CD4-positive, alpha-beta T cell treated with Interleukin-17A for 4 hours (primary cell): ENCODE results near the gene MAP4K5.
"Not testable (repeated sequence)": the region's sequence is repeated elsewhere in the genome, so short reads cannot be mapped to it uniquely, and the experiment has no call there.

Experiments used
- DNase-seq: peaks from one replicate; pipeline ENCODE4 v3.0.0-alpha.2; 2020; ENCODE audit warnings: mixed read lengths

Gene MAP4K5

DNA sequence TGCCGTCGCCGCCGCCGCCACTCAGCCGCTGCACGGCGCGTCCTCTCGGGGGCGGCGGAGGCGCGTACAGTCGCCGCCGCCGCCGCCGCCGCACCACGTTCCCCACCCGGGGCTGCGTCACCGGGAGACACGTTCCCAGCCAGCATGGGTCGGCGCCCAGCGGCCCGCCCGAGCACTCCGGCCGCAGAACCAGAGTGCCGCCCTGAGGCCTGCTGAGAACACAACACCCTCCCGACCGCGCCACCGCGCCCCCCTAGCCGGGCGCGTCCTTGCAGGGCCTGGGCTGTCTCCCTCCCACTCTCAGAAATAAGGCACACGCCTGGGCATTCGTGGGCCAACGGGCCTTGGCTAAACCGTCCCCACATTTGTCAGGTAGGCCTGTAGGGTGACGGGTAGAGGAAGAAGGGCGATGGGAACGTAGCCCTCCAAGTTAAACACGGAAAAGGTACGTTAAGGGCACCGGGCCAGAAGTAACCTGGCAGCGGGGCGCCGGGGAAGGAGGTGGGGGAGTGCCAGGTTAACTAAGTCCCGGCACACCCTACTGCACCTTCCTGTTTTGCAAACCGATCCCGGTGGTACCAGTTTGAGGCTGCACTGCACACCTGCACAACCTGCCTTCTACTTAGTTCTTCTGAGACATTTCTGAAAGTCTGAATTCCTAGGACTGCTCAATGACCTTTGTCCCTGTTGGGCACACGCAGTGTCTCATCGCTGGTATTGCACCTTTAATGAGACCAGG is at the start of gene MAP4K5:
TSS of gene MAP4K5 (minus strand) at position 68 of the 739 bp plus-strand sequence. CDS start 520 bp downstream, outside the sequence.
- DNase-seq, result peak; percentile 93

DNA sequence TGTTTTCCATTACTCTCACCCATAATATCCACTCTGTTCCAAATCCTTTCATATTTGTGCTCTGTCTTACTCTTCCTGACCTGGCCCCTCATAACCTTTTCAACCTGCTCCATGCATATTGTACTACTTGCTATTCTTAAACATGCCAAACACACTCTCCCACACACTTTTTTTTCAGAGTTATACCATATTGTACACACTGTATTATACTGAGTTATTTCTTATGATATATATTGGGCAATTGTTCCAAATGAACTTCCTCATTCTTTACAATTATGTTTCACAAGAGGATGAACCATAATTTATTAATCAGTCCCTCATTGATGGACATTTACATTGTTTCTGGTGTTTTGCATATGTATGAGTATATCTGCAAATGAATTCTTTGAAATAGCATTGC is 46.1 kb upstream of the MAP4K5 start:
- DNase-seq, result no peak

DNA sequence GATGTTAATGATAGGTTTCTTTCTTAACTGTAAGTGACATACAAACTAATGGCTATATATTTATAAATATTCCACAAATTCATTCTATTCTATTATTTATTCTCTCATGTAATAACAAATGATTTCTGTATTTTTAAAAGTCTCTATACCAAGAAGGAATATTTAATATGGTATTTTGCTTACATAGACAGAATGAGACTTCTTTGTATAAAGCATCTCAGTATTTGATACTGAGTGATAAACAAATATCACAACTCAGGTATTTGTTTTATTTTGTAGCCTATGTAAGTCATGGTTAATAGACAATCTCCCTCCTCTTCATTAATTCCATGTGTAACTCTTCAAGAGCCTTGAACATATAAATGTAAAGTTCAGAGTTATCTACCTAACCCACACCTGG is 45.6 kb upstream of the MAP4K5 start:
- no peak for DNase-seq

DNA sequence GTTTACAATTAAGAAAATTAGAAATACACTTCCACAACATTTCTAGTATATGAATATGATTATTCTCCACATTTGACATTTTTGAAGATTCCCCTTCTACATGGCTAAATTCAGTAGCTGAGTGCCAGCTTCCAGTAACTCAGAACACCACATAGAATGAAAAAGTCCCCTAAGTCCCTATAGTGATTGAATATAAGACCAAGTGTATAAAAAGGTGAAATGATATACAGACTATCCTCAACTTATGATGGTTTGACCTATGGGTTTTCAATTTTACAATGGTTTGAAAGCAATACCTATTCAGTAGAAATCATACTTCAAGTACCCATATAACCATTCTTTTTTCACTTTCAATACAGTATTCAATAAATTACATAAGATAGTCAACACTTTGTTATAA is 43.4 kb upstream of the MAP4K5 start:
- no peak for DNase-seq

DNA sequence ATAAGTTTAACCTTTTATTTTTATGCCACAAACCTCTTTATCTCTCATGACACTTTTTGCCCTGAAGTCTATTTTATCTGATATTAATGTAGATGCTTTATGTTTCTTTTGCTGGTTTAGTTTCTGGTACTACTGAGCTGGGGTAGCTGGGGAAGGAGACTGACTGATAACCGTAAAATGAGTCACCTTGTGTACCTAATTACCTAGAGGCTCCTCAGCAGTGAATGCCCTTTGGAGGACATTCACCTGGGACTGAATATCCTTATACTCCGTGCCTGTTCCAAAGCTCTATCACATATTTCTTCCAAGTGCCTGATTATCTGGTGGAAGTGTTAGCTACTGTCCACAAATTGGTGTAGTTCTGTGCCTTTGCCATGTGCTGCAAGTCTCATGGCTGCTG is 41.5 kb upstream of the MAP4K5 start:
- DNase-seq, result no peak

DNA sequence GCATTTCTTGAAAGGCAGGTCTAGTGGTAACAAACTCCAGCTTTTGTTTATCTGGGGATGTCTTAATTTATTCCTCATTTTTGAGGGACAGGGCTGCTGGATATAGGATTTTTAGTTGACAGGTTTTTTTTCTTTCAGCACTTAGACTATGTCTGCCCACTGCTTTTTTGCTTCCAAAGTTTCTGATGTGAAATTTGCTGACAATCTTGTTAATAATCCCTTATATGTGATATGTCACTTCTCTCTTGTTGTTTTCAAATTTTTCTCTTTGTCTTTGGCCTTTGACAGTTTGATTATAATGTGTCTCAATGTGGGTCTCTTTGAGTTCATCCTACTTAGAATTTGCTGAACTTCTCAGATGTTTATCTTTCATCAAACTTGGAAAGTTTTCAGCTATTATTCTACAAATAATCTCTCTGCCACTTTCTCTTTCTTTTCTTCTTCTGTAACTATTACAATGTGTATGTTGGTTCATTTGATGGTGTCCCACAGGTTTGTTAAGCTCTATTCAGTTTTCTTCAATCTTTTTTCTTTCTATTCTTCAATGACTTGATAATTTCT is 37.4 kb upstream of the MAP4K5 start:
- no peak for DNase-seq

DNA sequence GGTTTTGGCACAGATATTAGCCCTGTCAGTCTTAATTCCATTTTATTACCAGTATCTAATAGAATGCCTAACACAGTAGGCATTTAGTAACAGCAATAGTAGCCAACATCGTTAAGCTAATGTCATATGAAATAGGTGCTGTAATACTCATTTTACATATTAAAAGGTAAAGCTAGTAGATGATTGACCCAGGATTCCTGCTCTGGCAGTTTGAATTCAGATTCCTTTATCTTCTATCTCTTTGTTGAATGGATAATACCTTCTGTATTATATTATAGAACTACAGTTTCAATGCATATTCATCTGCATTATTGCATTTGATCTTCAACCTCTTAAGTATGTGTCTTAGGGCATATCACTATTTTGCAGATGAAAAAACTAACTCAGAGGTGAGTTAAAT is 30.5 kb upstream of the MAP4K5 start:
- DNase-seq, result no peak

DNA sequence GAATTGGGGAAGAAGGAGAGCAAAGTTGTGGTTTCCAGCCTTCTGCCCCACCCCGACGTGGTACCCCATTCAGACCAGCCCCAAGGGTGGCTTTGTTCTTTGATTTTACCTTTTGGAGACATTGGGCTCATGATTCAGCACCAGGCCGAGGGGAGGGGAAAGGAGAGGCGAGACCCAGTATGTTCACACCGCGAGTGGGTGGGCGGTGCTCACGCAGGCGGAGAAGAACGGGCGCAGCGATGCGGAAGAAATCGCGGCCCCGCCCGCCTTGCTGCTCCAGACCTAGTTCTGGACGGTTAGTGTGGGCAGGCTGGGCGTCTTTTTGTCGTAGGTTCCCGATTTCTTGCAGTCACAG is 28.5 kb upstream of the MAP4K5 start:
- DNase-seq, result peak; percentile 60

DNA sequence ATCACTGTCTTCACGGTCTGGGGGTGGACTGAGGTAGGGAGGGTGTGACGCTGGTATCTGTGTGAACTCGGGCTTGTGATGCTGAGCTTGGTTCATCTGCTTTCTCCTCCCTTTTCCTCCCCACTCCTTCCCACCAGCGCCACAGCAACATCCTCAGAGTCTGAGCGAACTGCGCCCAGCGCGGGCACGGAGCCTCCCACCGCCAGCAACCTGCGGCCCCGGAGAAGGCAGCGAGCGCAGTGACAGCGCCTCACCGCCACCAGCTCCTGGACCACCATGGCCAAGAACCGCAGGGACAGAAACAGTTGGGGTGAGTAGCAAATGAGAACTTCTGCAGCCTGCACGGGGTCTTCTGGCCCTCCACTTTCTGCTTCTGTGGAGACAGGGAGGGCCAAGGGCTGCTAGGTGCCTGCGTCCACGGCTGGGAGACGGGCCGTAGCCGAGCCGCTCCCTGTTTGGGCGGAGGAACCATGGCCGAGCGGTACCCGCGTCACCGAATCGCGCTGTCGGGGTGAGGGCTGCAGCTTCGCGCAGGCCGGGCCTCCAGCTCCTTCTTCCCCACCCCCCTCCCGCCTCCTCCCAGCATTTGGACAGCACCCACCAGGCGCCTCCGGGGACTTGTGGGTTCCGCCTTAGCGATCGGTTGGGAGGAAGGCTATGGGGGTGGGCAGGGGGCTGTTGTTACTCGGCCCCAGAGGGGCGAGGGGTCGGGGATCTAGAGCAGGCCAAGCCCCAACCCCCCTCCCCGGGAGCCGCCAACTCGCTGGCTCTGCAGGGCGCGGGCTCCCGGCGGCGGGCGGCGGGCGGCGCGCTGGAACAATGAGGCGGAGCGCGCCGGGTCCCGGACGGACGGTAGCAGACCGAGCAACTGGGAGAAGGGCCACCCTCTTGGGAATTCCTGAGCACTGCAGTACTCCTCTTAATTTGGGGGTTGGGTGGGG is 27.9 kb upstream of the MAP4K5 start, which contains the start of gene ATL1:
TSS of gene ATL1 (plus strand) at position 156 of the 941 bp plus-strand sequence. CDS start at position 277, 121 bp downstream.
- DNase-seq, result peak; percentile 53

DNA sequence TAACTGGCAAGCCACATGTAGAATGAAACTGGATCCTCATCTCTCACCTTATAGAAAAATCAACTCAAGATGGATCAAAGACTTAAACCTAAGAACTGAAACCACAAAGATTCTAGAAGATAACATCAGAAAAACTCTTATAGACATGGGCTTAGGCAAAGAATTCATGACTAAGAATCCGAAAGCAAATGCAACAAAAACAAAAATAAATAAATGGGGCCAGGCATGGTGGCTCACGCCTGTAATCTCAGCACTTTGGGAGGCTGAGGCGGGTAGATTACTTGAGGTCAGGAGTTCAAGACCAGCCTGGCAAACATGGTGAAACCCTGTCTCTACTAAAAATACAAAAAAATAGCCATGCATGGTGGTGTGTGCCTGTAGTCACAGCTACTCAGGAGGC is 20.4 kb upstream of the MAP4K5 start:
- DNase-seq, result not testable (repeated sequence)

DNA sequence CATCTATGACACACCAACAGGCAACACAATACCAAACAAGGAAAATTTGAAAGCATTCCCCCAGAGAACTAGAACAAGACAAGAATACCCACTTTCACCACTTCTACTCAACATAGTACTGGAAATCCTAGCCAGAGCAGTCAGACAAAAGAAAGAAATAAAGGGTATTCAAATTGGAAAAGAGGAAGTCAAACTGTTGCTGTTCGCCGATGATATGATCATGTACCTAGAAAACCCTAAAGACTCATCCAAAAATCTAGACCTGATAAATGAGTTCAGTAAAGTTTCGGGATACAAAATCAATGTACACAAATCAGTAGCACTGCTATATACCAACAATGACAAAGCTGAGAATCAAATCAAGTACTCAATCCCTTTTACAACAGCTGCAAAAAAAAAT is 19.5 kb upstream of the MAP4K5 start:
- DNase-seq, result no peak

DNA sequence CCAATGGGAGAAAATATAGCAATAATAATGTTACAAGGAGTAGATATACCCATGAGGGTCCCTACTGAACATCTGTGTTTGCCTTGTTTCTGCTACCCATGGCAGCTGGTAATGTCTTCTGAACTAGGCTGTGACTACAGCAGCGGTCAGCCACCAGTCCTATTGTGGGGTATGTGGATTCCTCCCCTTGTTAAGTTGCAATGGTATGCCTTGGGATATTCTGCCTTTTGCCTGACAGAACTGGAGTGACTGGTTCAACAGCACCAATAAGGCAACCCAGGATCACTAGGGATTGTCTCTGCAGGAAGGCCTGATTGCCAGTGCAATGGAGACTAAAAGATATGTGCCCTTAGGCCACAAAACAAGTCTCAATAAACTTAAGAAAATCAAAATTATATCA is 17.9 kb upstream of the MAP4K5 start:
- no peak for DNase-seq

DNA sequence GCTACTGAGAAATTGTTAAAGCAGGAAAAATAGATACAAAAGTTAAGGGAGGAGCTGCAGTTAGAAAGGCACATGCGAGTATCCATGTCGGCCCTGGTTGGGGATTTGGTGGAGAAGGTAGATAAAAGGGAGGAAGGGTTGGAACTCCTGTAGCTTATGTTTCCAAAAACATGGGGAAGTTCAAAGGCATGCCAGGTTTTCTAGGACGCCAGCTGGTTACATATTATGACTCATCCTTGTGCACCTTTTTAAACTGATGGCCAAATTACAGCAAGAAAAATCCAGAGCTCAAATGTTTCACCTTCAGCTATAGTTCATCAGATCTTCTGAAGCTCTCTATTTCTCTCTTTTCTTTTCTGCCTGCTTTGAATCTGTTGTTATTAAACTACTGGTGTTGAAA is 13.2 kb upstream of the MAP4K5 start:
- DNase-seq, result no peak

DNA sequence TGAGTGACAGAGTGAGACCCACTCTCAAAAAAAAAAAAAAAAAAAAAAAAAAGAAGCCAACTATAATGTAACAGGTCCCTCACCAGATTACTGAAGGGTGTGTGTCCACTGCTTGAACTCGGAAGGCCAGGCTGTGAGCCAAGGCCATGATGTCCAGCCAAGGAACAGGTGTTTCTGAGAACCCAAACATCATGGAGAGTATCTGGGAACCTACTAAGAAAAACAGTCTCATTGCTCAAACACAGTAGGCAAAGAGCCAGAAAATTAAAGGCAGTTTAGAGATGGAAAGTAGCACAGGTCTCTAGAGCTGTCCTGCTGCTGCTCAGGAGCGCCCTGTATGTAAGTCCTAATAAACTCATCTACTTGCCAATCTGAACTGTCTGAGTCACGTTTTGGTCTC is 12.5 kb upstream of the MAP4K5 start:
- no peak for DNase-seq

DNA sequence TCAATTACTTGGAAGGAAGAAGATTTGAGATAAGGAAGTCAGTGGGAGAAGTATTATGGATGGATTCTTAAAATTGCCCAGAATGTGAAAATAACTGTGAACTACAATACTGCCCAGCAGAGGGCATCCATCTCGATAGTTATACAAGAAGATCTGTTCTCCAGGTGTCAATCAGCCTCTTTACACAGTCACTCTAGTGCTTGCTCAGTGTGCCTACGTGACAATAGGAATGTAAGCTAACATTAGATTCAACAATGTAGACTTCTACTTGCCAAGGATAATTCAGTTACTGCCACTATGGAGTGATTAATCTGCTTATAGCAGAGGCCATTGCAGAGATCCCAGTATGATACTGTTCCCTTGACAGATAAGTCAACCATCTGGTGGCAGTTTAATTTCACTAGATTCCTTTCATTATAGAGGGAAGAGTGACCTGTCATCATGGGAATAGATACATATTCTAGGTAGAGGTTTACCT is 10.6 kb upstream of the MAP4K5 start:
- DNase-seq, result peak; percentile 55

DNA sequence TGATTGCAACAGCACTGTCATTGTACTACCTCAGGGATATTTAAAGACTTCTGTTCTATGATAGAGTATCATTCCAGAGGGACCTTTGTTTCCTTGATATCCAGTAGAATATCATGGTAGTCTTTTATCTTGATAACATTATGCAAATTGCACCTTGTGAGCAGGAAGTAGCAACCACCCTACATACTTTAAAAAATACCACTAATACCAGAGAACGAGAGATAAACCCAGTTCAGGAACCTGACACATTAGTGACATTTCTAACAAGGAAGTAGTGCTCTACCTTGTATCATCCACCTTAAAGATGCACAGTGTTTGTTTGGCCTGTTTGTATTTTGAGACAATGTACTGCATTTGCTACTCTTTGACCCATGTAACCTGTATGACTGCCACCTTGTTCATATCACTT is 8.8 kb upstream of the MAP4K5 start:
- DNase-seq, result no peak

DNA sequence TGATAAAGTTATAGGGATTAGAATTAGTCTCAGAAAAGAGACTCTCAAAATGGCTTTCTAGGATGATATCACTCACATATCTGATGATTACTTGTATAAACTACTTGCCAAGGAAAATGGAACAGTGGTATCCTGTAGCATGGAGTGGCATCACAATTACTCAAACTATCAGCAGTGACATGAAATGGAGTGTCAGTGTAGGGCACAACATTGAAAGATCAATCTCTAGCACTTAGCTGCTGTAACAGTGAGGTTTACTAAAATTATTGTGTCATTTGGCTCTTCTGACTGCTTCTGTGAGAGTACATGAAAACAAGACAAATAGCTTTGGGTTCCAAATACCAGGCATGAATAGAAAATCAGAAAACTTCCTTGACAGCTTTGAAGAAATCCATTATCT is 6.7 kb upstream of the MAP4K5 start:
- DNase-seq, result no peak

DNA sequence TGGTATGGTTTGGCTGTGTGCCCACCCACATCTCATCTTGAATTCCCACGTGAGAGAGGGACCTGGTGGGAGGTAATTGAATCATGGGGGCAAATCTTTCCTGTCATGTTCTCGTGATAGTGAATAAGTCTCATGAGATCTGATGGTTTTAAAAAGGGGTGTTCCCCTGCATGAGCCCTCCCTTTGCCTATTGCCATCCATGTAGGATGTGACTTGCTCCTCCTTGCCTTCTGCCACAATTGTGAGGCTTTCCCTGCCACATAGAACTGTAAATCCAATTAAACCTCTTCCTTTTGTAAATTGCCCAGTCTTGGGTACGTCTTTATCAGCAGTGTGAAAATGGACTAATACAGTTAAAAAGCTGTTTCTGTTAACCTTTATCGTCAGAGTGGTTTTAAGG is 5.7 kb upstream of the MAP4K5 start:
- not testable (repeated sequence) for DNase-seq

DNA sequence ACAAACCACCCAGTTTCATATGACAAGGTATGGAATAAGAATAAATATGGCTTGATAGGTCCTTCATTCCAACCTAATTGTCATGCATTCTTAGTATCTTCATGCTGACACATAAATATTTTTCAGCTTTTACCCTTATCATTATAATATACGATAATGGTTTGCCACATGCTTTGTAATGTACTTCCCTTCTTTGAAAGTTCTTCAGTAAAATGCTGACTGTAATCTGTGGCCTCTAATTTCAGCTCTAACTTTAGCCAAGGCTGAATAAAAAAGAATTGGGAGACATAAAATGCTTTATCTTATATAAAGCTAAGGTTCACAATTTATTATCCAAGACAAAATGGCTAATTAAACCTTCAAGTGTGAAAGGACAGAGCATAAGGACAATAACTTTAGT is 2.6 kb upstream of the MAP4K5 start:
- no peak for DNase-seq

DNA sequence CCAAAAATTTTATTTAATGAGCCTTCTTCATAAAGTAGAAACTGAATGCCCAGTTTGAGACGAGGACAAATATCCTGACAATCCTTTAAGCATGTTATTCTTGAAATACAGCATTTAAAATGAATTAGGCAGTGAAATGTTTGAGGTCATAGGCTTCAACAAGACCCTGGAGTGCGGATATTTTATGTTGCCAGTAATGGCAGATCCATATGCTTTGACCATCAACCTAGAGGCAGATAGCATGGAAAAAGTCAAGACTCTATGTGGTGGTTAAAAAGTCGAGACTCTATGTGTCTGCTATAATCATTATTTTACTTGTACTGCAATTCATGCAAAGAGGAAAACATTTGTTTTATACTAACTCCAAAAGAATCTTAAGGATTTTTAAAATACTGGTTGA is 2.0 kb upstream of the MAP4K5 start:
- DNase-seq, result no peak

DNA sequence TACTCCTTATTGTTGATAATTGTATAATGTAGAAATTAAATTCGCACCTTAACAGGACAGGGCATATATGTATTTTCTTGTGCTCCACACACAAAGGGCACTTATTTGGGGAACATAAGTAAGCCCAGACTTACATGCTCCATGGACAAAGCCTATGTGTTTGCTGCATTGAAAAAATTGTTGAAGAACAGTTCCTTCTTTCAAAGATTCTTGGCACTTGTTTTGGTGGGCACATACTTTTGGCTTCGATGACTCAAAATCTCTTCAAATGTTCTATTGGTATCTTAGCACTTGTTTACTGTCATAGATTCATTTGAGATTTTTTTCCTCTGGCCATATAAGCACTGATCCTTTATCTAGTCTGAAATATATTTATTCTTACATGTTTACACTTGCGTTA is 1.4 kb upstream of the MAP4K5 start:
- DNase-seq, result no peak

DNA sequence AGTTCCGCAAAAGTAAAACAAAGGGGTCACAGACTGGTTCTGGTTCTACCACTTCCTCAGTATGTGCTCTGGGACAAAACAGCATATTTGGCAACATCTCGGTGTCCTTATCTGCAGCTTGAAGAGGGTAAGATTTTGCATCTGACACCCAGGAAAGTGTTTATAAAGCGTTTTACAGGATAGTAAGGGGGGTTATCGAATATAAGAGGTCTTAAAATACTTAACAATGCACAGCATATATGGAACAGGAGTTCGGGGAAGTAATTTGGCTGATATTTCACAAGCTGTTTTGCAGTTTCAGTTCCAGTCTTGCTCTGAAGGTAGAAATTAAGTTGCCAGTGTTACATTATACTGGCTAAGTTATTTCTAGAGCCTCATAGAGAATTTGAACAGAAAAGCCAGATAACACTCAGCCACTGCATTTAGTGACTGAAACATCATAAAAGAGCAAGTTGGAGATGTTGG is 904 bp upstream of the MAP4K5 start:
- no peak for DNase-seq
